PFSK-1 (cell line): ENCODE measurements around the gene HDGFL2.

Experiments
- POLR2AphosphoS5 ChIP-seq: IDR thresholded peaks from 2 replicates; pipeline ENCODE4 v1.6.1; 2012; ENCODE audit warnings: low read depth, mild to moderate bottlenecking, control low read depth, low read length, moderate library complexity
- SIN3A ChIP-seq: IDR thresholded peaks from 2 replicates; pipeline ENCODE4 v1.6.1; 2012; ENCODE audit warnings: mild to moderate bottlenecking, low read length, moderate library complexity, borderline replicate concordance; ENCODE audit not compliant: insufficient read depth

- TF ChIP-seq POLR2AphosphoS5 (no peak; the same call in 1 of the 2 replicates), SIN3A (no peak)
Measured at GRCh38 chr19:4429256-4429655, 42.8 kb upstream of the HDGFL2 start.
